GM12878 (cell line): ENCODE data around the gene SLC29A4.

Experiments
- CTCF ChIP-seq, 3 experiments: IDR thresholded peaks in 2 of 3; conservative IDR thresholded peaks in 1 of 3; 2 replicates each; pipeline ENCODE4 v1.5.1; 2011; ENCODE audit warnings: low read depth in 3 of 3, low read length in 3 of 3, mild to moderate bottlenecking in 3 of 3, control low read depth in 2 of 3, moderate library complexity in 2 of 3, inconsistent platforms in 1 of 3, mixed read lengths in 1 of 3; ENCODE audit not compliant: control insufficient read depth in 2 of 3, insufficient read depth in 1 of 3; ENCODE audit errors: extremely low read depth in 1 of 3
- MTA2 ChIP-seq: fragments of 450-650 bp; IDR thresholded peaks from 2 replicates; pipeline ENCODE4 v1.6.1; 2016; ENCODE audit warnings: low read depth, mild to moderate bottlenecking, moderate library complexity
- NFIC ChIP-seq: IDR thresholded peaks from 2 replicates; pipeline ENCODE4 v1.6.1; 2012; ENCODE audit warnings: low read depth, mild to moderate bottlenecking, inconsistent platforms, low read length, moderate library complexity
- SMC3 ChIP-seq: IDR thresholded peaks from 2 replicates; pipeline ENCODE4 v1.6.1; 2011; ENCODE audit warnings: low read length, improper control_type of control experiment, borderline replicate concordance
- ZBTB4 ChIP-seq: fragments of 450-650 bp; formaldehyde crosslinking; IDR thresholded peaks from 2 replicates; pipeline ENCODE4 v1.4.0; 2022; ENCODE audit warnings: mild to moderate bottlenecking, moderate library complexity

- TF ChIP-seq NFIC, result no peak
- no peak for TF ChIP-seq CTCF (IDR thresholded peaks at IDR 0.05 in 2 of 3, conservative IDR thresholded peaks at IDR 0.05 in 1 of 3; ENCODE audit: control insufficient read depth in 2 of 3, extremely low read depth in 1 of 3, insufficient read depth in 1 of 3, low read depth in 3 of 3, low read length in 3 of 3)
- no peak for TF ChIP-seq MTA2
- TF ChIP-seq ZBTB4 (CRISPR knock-in tag), result no peak
- TF ChIP-seq SMC3, result no peak
Observed at GRCh38 chr7:5332579-5332978, 49.8 kb downstream of the SLC29A4 start.
